Activated CD8-positive, alpha-beta memory T cell treated with anti-CD3 and anti-CD28 coated beads, Interleukin-2, amount 10 ng/mL, durations not matched to agents 7 days and 5 days (primary cell): ENCODE data around the gene TBL1X. TPM values are rescaled to one million over a fixed set of nuclear protein-coding genes. Genes with fewer than 3 reads are reported as not detected.

ENCODE experiments used
- ATAC-seq: fragments of 150-1000 bp; cut with Tn5 transposase; one replicate; pipeline ENCODE4 v1.10.0; 2021; ENCODE audit warnings: moderate library complexity
- CTCF ChIA-PET: fragments of 350-600 bp; sonication (Branson Sonifier 250); formaldehyde crosslinking; loops from one replicate; lab custom pipeline; 2021; ENCODE audit warnings: antibody characterized with exemption; lab: Charles Lee
- DNase-seq: peaks from one replicate; pipeline ENCODE4 v3.0.0-alpha.2; 2020
- H3K27ac Mint-ChIP-seq: one replicate; pipeline ENCODE4 v1.8.0; 2021; ENCODE audit warnings: mild to moderate bottlenecking, mixed read lengths
- H3K27me3 Mint-ChIP-seq: one replicate; pipeline ENCODE4 v1.8.0; 2021; ENCODE audit warnings: mixed read lengths
- H3K36me3 Mint-ChIP-seq: one replicate; pipeline ENCODE4 v1.8.0; 2021; ENCODE audit warnings: mild to moderate bottlenecking, mixed read lengths
- H3K4me1 Mint-ChIP-seq: one replicate; pipeline ENCODE4 v1.8.0; 2021; ENCODE audit warnings: mixed read lengths
- H3K4me3 Mint-ChIP-seq: one replicate; pipeline ENCODE4 v1.8.0; 2021; ENCODE audit warnings: mild to moderate bottlenecking, moderate library complexity, mixed read lengths
- H3K9me3 Mint-ChIP-seq: one replicate; pipeline ENCODE4 v1.8.0; 2022; ENCODE audit warnings: low read depth, mixed read lengths
- total RNA-seq, 2 experiments: library from RNA; stranded (reverse); gene quantifications; one replicate each; pipeline ENCODE4 v1.2.3, GENCODE V29; 2021

The TBL1X gene
- total RNA-seq, 2 experiments from 2014 or later: 33.2 to 35.5 TPM

GRCh38 chrX:9573282-9574106 lies 108.6 kb downstream of the TBL1X start:
- Mint-ChIP-seq H3K4me3 (no peak overlapping the region), H3K4me1 (peaks cover 11% of the 10 kb centered on the region), H3K27me3 (no peaks in the 10 kb centered on the region), H3K36me3 (peaks cover 4% of the 10 kb centered on the region), H3K9me3 (no peaks in the 10 kb centered on the region), H3K27ac (no peak overlapping the region)
- no peak for DNase-seq
- CTCF ChIA-PET: interaction anchor here (1.2 kb wide), 1 partner anchor 12 kb away, joined by 3 read pairs; no protein-coding TSS in a partner anchor
- ATAC-seq: no peak

GRCh38 chrX:9576059-9576458 lies 111.2 kb downstream of the TBL1X start:
- Mint-ChIP-seq H3K27me3 (no peaks in the 10 kb centered on the region), H3K4me3 (no peak overlapping the region), H3K36me3 (peaks cover 4% of the 10 kb centered on the region), H3K4me1 (peaks cover 11% of the 10 kb centered on the region), H3K9me3 (no peaks in the 10 kb centered on the region), H3K27ac (no peak overlapping the region)
- no peak for ATAC-seq
- CTCF ChIA-PET: no interaction called here
- no peak for DNase-seq

- Mint-ChIP-seq H3K4me1 (peaks cover 10% of the 10 kb centered on the region), H3K9me3 (no peaks in the 10 kb centered on the region), H3K27me3 (no peaks in the 10 kb centered on the region), H3K4me3 (no peak overlapping the region), H3K27ac (no peak overlapping the region), H3K36me3 (peaks cover 3% of the 10 kb centered on the region)
- CTCF ChIA-PET: no interaction called here
- DNase-seq (no peak), ATAC-seq (no peak)
Observed at GRCh38 chrX:9577555-9577954, 112.7 kb downstream of the TBL1X start.

GRCh38 chrX:9578083-9578779 lies 113.4 kb downstream of the TBL1X start:
- peaks cover 3% of the 10 kb centered on the region for H3K36me3 Mint-ChIP-seq
- DNase-seq (no peak), ATAC-seq (no peak)
- no peak overlapping the region for H3K4me3 Mint-ChIP-seq
- peaks cover 7% of the 10 kb centered on the region for H3K4me1 Mint-ChIP-seq
- H3K27ac Mint-ChIP-seq: no peak overlapping the region
- CTCF ChIA-PET: no interaction called here
- H3K27me3 Mint-ChIP-seq: no peaks in the 10 kb centered on the region
- H3K9me3 Mint-ChIP-seq: no peaks in the 10 kb centered on the region

- H3K9me3 Mint-ChIP-seq: no peaks in the 10 kb centered on the region
- no peaks in the 10 kb centered on the region for H3K27me3 Mint-ChIP-seq
- H3K4me3 Mint-ChIP-seq: no peak overlapping the region
- H3K27ac Mint-ChIP-seq: no peak overlapping the region
- no peak for ATAC-seq
- CTCF ChIA-PET: no interaction called here
- peaks cover 10% of the 10 kb centered on the region for H3K4me1 Mint-ChIP-seq
- no peaks in the 10 kb centered on the region for H3K36me3 Mint-ChIP-seq
- no peak for DNase-seq
Observed at GRCh38 chrX:9581771-9582385, 117.0 kb downstream of the TBL1X start.

- no peaks in the 10 kb centered on the region for H3K27me3 Mint-ChIP-seq
- DNase-seq (no peak), ATAC-seq (no peak)
- CTCF ChIA-PET: no interaction called here
- peaks cover 9% of the 10 kb centered on the region for H3K4me1 Mint-ChIP-seq
- H3K36me3 Mint-ChIP-seq: no peaks in the 10 kb centered on the region
- H3K4me3 Mint-ChIP-seq: no peak overlapping the region
- H3K27ac Mint-ChIP-seq: no peak overlapping the region
- no peaks in the 10 kb centered on the region for H3K9me3 Mint-ChIP-seq
Observed at GRCh38 chrX:9582956-9583355, 118.1 kb downstream of the TBL1X start.

- Mint-ChIP-seq H3K4me1 (peaks cover 9% of the 10 kb centered on the region), H3K27ac (no peak overlapping the region), H3K27me3 (no peaks in the 10 kb centered on the region), H3K9me3 (no peaks in the 10 kb centered on the region), H3K4me3 (no peak overlapping the region), H3K36me3 (peaks cover 5% of the 10 kb centered on the region)
- CTCF ChIA-PET: no interaction called here
- no peak for ATAC-seq
- no peak for DNase-seq
Observed at GRCh38 chrX:9586992-9587392, 122.1 kb downstream of the TBL1X start.

GRCh38 chrX:9587642-9588041 lies 122.8 kb downstream of the TBL1X start:
- Mint-ChIP-seq H3K4me1 (peaks cover 9% of the 10 kb centered on the region), H3K36me3 (peaks cover 5% of the 10 kb centered on the region), H3K9me3 (no peaks in the 10 kb centered on the region), H3K27ac (no peak overlapping the region), H3K4me3 (no peak overlapping the region), H3K27me3 (no peaks in the 10 kb centered on the region)
- ATAC-seq (no peak), DNase-seq (no peak)
- CTCF ChIA-PET: no interaction called here

GRCh38 chrX:9591496-9591895 lies 126.6 kb downstream of the TBL1X start:
- DNase-seq (no peak), ATAC-seq (no peak)
- Mint-ChIP-seq H3K27me3 (no peaks in the 10 kb centered on the region), H3K4me3 (no peak overlapping the region), H3K36me3 (peaks cover 5% of the 10 kb centered on the region), H3K4me1 (peaks cover 5% of the 10 kb centered on the region), H3K9me3 (no peaks in the 10 kb centered on the region), H3K27ac (no peak overlapping the region)
- CTCF ChIA-PET: no interaction called here

GRCh38 chrX:9593756-9594155 lies 128.9 kb downstream of the TBL1X start:
- CTCF ChIA-PET: no interaction called here
- H3K36me3 Mint-ChIP-seq: peaks cover 5% of the 10 kb centered on the region
- no peak for ATAC-seq
- no peaks in the 10 kb centered on the region for H3K9me3 Mint-ChIP-seq
- no peak overlapping the region for H3K27ac Mint-ChIP-seq
- no peak overlapping the region for H3K4me3 Mint-ChIP-seq
- DNase-seq: no peak
- no peaks in the 10 kb centered on the region for H3K27me3 Mint-ChIP-seq
- no peaks in the 10 kb centered on the region for H3K4me1 Mint-ChIP-seq

- H3K27me3 Mint-ChIP-seq: no peaks in the 10 kb centered on the region
- CTCF ChIA-PET: no interaction called here
- no peak overlapping the region for H3K4me3 Mint-ChIP-seq
- DNase-seq (no peak), ATAC-seq (no peak)
- H3K9me3 Mint-ChIP-seq: no peaks in the 10 kb centered on the region
- H3K4me1 Mint-ChIP-seq: no peaks in the 10 kb centered on the region
- H3K36me3 Mint-ChIP-seq: peaks cover 5% of the 10 kb centered on the region
- H3K27ac Mint-ChIP-seq: no peak overlapping the region
Observed at GRCh38 chrX:9595174-9595573, 130.3 kb downstream of the TBL1X start.

- Mint-ChIP-seq H3K4me3 (no peak overlapping the region), H3K36me3 (peaks cover 2% of the 10 kb centered on the region)
- no peak for DNase-seq
Observed at GRCh38 chrX:9596837-9597236, 132.0 kb downstream of the TBL1X start.

GRCh38 chrX:9597361-9598035 lies 132.6 kb downstream of the TBL1X start:
- H3K27ac Mint-ChIP-seq: no peak overlapping the region
- H3K27me3 Mint-ChIP-seq: no peaks in the 10 kb centered on the region
- H3K36me3 Mint-ChIP-seq: no peaks in the 10 kb centered on the region
- H3K4me3 Mint-ChIP-seq: no peak overlapping the region
- no peaks in the 10 kb centered on the region for H3K9me3 Mint-ChIP-seq
- DNase-seq: no peak
- ATAC-seq: no peak
- no peaks in the 10 kb centered on the region for H3K4me1 Mint-ChIP-seq
- CTCF ChIA-PET: no interaction called here

More at GRCh38 chrX:9596837-9597236, 132.0 kb downstream of the TBL1X start:
- CTCF ChIA-PET: no interaction called here
- no peaks in the 10 kb centered on the region for H3K27me3 Mint-ChIP-seq
- ATAC-seq: no peak
- H3K4me1 Mint-ChIP-seq: no peaks in the 10 kb centered on the region
- H3K27ac Mint-ChIP-seq: no peak overlapping the region
- H3K9me3 Mint-ChIP-seq: no peaks in the 10 kb centered on the region
